Measurements from ENCODE around the gene NPFFR1. TPM values are rescaled to one million over a fixed set of nuclear protein-coding genes. Genes with fewer than 3 reads are reported as not detected.

Gene NPFFR1
- polyA plus RNA-seq, 4 donors: 0.10 to 0.22 (median 0.15) TPM

DNA sequence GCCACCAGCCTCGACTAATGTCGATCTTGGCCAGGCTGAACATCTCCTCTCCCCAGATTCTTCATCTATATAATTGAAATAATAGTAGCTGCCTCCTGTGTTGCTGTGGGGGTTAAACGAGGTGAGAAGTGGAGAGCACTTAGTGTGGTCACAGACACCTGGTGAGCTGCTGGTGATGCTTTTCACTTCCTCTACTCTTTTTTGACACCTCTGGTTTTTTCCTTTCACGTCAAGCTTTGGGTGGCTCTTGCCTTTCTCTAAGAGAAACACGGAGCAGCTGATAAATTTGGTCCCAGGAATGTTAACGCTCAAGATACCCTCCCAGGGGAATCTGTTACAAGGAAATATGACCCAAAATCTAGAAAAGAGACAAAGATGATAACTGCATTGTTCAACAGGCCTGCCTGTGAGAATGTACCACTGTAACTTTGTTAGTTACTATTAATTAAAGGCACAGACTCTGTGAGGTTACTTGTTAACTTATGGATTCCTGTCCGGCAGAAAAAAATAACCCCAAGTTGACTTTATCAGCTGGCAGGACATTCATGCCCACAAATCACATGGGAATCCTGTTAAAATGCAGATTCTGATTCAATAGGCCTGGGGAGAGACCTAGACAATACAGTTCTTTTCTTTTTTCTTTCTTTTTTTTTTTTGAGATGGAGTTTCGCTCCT lies 9.5 kb upstream of the NPFFR1 start:
- no peak for DNase-seq (ENCODE audit: low read depth in 4 of 4, low spot score in 2 of 4)

DNA sequence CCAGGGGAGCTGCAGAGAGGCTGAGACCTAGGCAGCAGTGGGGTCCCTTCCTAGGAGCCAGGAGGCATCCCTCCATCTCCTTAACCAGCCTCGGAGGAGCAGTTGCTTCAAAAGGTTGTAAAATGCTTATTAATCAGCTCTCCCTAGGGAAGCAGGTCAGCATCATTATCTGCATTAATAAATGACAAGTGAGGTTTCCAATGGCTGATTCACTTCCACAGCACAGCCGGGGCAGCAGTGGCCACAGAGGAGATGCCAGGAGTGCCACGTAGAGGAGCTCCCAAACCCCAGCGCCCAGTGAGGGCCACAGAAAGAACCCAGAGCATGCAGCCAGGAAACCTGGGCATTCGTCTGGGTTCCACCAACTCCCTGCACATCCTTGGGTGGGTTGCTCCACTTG lies 8.2 kb upstream of the NPFFR1 start:
- DNase-seq (ENCODE audit: low read depth in 4 of 4, low spot score in 2 of 4): no peak

DNA sequence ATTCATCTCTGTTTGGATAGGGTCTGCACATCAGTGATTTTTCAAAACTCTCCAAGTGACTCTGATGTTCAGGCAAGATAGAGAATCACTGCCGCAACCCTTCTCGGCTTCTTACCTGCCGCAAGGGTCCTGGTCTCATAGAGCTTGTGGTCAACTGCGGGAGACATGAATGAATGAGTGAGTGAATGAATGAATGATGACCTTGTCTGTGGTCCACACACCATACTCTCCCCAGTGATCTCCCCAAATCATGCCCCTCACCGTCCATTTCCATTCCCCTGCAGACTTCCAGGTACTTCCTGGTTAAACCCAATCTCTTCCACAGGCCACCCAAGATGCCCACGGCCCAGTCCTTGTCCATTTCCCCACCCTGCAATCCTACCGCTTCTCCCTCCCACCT lies 5.9 kb upstream of the NPFFR1 start:
- no peak for DNase-seq (ENCODE audit: low read depth in 4 of 4, low spot score in 2 of 4)

DNA sequence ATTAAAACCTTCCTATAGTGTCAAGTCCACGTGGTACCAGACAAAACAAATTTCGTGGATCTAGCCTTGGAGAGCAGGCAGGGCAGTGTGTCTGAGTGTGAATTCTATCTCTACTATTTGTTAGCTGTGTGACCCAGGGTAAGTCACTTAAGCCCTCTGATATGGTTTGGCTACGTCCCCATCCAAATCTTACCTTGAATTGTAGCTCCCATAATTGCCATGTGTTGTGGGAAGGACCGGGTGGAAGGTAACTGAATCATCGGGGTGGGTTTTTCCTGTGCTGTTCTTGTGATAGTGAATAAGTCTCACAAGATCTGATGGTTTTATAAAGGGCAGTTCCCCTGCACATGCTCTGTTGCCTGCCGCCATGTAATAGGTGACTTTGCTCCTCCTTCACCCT lies 2.8 kb upstream of the NPFFR1 start:
- no peak for DNase-seq (ENCODE audit: low read depth in 4 of 4, low spot score in 2 of 4)

DNA sequence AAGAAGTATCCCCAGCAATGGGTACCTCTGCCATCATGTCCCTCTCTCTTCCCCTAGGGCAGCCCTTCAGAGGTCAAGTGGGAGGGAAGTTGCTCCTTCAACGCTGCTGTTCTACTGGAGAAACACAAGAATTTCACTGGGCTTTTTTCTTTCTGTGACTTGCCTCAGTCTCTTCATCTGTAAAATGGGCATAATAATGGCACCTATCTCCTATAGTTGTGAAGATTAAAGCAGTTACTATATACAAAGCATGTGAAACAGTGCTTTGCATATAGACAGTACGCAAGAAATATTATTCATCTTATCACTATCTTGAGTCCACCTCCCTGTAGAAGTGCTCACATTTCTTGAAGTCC lies 1.6 kb upstream of the NPFFR1 start:
- DNase-seq (ENCODE audit: low read depth in 4 of 4, low spot score in 2 of 4): no peak

DNA sequence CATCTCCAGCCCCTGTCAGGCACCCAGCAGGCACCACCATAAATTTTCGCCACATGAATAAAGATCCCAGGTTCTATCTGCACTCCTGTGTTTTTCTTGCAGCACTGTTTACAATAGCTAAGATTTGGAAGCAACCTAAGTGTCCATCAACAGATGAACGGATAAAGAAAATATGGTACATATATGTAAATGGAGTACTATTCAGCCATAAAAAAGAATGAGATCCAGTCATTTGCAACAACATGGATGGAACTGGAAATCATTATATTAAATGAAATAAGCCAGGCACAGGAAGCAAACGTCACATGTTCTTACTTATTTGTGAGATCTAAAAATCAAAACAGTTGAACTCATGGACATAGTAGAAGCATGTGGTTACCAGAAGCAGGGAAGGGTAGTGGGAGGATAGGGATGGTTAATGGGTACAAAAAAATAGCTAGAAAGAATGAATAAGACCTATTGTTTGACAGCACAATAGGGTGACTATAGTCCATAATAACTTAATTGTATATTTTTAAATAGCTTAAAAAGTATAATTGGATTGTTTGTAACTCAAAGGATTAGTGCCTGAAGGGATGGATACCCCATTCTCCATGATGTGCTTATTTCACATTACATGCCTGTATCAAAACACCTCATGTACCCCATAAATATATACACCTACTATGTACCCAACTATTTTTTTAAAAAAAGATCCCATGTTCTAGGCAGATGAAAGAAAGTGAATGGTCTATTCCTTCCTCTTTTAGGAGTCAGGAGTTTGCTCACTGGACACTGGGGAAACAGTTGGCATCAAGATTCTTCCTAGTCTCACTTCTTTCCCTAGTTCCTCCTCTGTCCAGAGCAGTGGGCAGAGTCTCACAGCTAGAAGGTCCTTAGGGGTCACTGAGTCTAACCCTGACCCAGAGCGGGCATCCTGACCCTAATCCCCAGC lies 1.0 kb upstream of the NPFFR1 start:
- no peak for DNase-seq (ENCODE audit: low read depth in 4 of 4, low spot score in 2 of 4)

DNA sequence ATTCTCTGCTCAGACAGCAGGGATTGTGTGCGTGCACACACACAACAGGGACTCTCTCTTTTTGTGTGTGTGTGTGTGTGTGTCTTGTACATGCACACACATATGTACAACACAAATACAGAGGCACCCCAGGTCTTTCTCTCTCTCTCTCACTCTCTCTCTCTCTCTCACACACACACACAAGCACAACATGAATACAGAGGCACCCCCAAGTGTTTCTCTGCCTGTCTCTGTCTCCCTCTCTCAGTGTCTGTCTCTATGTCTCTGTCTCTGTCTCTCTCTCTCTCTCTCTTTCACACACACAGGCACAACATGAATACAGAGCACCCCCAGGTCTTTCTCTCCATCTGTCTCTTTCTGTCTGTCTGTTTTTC lies 746 bp downstream of the NPFFR1 start:
- no peak for DNase-seq (ENCODE audit: low read depth in 4 of 4, low spot score in 2 of 4)

DNA sequence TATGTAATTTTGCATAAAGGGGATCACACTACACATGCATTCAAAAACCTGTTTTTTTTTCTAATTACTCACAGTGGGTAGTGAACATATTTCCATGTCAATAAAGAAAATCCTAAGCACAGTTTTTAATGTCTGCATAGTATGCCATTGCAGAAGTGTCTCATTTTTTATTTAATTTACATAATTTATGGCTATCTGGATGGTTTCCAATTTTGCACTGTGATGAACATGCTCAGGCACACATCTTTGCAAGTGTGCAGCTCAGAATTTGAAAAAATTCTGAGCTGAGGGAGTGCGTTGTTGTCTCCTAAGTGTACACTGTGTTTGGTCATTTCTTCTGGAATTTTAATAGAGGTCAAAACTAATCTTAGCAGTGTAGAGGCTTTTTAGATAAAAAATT lies 2.2 kb downstream of the NPFFR1 start:
- DNase-seq (ENCODE audit: low read depth in 4 of 4, low spot score in 2 of 4): no peak

DNA sequence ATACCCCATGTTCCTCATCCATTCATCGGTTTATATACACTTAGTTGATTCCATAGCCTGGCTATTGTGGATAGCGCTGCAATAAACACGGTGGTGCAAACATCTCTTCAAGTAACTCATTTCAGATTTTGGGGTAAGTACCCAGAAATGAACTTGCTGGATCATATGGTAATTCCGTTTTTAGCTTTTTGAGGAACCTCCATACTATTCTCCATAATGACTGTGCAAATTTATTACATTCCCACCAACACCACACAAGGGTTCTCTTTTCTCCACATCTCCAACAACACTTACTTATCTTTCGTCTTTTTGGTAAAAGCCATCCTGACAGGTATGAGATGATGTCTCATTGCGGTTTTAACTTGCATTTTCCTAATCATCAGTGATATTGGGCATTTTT lies 3.7 kb downstream of the NPFFR1 start:
- DNase-seq (ENCODE audit: low read depth in 4 of 4, low spot score in 2 of 4): no peak

DNA sequence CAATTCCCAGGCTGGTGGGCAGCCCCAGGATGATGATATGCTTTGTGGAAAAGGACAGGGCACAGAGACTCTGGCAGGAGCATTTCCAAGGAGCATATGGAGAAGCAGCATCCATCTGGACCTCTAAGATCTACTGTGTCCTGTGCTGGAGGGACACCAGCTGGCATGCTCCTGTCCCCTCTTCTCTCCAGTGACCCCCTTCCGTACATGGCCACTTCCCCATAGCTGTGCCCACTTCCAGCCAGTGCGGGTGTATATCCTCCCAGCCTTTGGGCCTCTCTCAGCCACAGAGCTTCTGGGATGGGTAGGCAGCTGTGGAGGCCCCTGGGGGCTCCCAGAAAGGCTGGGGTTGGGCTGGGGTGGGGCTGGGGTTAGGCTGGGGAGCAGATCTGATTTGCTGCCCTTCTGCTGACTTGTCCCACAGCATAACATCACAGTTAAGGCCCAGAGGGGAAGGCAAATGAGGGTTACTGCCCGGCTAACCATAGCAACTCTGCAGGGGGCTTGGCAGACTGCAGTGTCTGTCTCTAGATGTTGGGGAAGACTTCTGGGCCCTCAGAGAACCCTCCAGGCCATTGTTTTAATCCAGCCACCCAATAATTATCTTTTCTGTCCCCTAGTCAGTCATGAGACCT lies 6.3 kb downstream of the NPFFR1 start:
- no peak for DNase-seq (ENCODE audit: low read depth in 4 of 4, low spot score in 2 of 4)

DNA sequence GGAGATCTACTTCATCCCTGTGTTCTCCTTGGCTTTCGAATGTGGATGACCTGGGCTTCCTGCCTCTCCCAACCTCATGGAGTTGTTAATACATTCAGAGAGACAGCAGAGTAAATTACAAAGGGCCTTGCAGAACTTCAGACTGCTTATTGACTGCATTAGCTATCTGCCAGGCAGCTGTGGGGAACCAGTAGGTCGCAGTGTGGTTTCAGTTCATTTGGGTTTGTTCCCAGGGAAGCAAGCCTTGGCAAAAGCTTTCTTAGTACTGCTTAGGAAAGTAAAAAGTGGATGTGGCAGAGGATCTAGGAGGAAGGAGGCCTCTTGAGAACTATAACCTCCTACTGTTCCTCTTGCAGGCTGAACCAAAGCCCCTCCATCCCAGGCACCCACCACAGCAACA lies 9.2 kb downstream of the NPFFR1 start:
- no peak for DNase-seq (ENCODE audit: low read depth in 4 of 4, low spot score in 2 of 4)

DNA sequence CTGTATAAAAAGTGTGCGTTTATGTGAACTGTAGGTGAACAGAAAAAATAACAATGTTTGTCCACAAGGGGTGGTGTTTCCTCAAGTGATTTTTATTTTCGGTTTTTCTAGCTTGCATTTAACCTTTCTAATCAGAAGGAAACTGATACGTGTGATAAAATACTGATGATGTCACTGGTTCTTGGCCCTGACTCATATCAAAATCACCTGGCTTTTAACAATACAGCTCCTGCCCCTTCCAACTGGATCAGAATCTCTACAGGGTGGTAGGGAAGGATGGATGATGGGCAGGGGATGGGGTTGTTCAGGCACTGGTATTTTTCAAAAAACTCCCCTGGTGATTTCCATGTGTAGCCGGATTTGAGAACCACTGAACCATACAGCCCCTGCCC lies 10.9 kb downstream of the NPFFR1 start:
- DNase-seq (ENCODE audit: low read depth in 4 of 4, low spot score in 2 of 4): no peak

DNA sequence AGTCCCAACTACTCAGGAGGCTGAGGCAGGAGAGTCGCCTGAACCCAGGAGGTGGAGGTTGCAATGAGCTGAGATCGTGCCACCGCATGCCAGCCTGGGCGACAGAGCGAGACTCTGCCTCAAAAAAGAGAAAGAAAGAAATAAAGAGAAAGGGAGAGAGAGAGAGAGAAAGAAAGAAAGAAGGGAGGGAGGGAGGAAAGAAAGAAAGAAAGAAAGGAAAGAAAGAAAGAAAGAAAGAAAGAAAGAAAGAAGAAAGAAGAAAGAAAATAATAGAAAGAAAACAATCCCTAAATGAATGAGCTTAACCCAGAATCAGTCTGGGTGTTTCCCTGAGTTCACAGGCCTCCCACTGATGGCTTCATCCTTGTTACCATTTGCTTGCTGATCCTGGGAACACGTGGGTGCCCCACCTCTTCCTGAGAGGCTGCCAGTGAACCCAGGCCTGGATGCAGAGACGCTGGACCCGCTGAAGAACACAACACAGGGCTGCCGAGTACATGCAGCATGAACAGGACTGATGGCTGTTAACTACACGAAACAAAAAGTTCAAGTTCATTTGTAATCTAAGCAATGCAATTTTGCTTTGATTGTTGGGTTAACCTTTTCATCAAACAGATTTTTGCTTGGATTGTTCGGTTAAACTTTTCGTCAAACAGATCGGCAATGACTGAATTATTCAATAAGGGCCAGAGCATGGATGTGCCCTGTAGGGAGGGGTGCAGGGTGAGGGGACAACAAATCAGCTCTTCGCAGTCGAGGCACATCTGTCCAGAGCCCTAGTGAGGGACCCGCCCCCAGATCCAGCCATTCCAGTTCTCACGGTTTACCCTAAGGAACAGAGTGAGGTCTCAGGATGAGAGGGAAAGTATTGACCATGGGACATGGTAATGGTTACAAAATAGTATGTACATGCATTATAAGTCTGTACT lies 11.5 kb downstream of the NPFFR1 start:
- DNase-seq (ENCODE audit: low read depth in 4 of 4, low spot score in 2 of 4): no peak

DNA sequence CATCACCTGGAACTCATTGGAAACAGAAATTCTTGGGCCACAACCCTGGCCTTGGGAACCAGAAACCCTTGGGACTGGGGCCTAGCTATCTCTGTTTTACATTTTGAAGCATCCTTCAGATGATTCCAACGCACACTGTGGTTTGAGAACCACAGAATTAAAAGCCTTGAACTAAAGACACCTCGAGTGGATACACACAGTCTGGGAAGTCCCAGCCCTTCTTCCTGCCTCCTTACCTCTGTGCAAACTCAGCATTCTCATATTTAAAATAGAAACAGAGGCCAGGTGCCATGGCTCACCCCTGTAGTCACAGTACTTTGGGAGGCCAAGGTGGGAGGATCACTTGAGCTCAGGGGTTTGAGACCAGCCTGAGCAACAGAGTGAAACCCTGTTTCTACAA lies 12.9 kb downstream of the NPFFR1 start:
- no peak for DNase-seq (ENCODE audit: low read depth in 4 of 4, low spot score in 2 of 4)

DNA sequence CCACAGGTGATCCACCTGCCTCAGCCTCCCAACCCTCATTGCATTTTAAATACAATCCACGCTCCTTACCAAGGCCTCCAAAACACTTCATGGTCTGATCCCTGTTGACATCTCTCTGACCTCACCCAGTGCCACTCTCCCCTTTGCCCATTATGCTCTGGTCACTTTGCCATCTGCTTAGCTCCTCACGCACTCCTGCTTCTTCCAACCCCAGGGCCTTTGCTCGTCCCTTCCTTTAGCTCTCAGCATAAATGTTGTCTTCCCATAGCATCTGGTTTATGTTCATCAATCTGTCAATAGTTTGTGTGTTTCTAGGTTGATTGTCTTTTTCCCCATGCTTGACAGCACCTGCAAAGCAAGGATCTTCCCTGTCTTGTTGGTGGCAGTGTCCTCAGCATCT lies 14.1 kb downstream of the NPFFR1 start:
- DNase-seq (ENCODE audit: low read depth in 4 of 4, low spot score in 2 of 4): no peak

DNA sequence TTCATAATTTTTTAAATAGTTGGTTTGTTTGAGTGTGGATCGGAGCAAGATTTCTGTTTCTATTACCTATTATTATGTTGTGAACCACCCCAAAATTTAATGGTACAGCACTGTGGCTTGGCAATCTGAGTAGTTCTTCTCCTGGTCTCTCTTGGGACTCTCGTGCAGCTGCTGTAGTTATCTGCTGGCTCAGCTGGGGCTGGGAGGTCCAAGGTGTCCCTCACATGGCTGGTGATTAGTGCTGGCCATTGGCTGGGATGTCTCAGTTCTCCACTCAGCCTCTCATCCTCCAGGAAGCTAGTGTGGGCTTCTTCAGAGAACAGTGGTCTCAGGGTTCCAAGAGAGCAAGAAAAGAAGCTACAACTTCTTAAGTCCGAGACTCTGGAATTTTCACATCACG lies 15.4 kb downstream of the NPFFR1 start:
- no peak for DNase-seq (ENCODE audit: low read depth in 4 of 4, low spot score in 2 of 4)

DNA sequence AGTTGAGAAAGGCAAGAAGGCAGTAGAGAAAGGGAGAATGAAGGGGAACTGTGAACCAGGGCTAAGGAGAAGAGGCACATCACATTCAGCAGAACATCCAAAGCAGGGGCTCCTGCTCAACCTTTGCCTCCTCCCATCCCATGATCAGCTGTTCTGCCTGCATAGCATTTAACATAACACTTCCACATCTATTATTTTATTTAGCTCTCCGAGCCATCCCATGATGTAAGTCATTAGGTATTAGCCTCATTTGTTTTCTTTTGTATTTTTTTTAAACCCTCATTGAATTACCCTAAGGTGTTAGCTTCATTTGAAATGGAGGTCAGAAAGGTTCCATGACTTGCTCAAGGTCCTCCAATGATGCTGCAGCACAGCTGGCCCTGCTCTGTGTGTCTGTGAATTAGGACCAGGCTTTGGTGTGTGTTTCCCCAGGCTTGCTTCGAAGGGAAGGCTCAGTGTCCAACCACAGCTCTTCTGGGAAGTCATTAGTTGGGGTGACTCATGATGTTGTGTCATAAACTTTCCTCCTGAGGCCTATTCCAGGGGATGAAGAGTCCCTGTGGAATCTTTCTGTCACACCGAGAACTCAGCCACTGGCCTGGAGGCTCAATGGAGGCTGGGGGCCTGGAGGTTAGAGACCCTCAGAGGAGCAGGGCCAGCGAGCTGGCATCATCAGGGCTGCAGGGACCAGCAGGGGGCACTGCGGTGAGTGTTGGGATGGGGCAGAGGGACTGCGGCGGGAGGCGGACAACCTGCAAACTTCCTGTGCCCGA lies 16.5 kb downstream of the NPFFR1 start:
- DNase-seq (ENCODE audit: low read depth in 4 of 4, low spot score in 2 of 4): no peak

DNA sequence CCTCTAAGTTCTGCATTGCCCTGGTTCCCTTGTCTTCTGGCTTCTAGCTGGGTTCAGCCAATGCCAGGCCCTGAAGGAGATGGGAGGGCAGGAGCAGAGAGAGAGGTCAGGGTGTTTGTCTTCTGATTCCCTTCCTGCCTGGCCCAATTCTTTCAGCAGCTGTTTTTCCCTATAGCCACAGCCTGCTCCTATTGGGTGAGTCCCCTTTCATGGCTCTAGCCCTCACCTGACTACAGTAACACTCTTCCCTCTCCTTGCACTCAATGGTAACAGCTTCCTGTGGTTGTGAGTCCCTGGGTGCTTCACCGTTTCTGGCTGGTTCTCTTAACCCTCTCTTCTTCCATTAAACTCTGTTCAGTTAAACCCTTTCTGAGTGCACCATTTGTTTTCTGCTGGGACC lies 17.1 kb downstream of the NPFFR1 start:
- DNase-seq (ENCODE audit: low read depth in 4 of 4, low spot score in 2 of 4): no peak

DNA sequence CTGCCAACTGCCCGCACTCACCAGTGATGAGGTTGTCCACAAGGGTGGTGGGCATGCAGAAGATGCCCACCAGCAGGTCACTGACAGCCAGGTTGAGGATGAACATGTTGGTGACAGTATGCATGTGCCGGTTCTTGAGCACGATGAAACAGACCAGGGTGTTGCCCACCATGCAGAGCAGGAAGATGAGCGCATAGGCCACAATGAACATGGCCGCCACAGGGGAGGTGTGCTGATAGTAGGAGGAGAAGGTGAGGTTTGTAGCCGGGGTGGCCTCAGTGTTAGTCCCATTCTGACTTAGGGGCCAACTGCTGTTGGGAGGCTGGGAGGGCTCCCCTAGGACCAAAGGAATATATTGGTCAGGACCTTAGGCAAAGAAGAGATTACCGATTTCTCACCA lies 17.7 kb downstream of the NPFFR1 start:
- no peak for DNase-seq (ENCODE audit: low read depth in 4 of 4, low spot score in 2 of 4)

All from left renal cortex interstitium (tissue), 4 donors.